ENCODE measurements around the gene LIPG. TPM values are rescaled to one million over a fixed set of nuclear protein-coding genes. Genes with fewer than 3 reads are reported as not detected.

Gene LIPG
- total and polyA plus RNA-seq, 4 donors, result 0.03 to 23.7 (median 4.7) TPM

GRCh38 chr18:49640741-49641140 lies 78.9 kb downstream of the LIPG start:
- WGBS, 2 donors, result 50 to 52% methylated on average over 6 of the region's 6 CpGs

GRCh38 chr18:49645196-49645595 lies 83.3 kb downstream of the LIPG start:
- no peaks in the 10 kb centered on the region for H3K4me1 ChIP-seq (ENCODE audit: control insufficient read depth in 1 of 2, insufficient read depth in 2 of 2, low read length in 2 of 2)
- 97 to 99% methylated on average over 3 of the region's 3 CpGs for WGBS, 2 donors
- H3K9me3 ChIP-seq (ENCODE audit: control insufficient read depth, low read length), result no peaks in the 10 kb centered on the region
- H3K27ac ChIP-seq (ENCODE audit: low read depth in 1 of 2, low read length in 2 of 2), result no peak overlapping the region
- no peaks in the 10 kb centered on the region for H3K27me3 ChIP-seq (ENCODE audit: control insufficient read depth in 1 of 2, insufficient read depth in 2 of 2, low read length in 1 of 2)
- DNase-seq (no peak), ATAC-seq (ENCODE audit: low FRiP score) (no peak)
- H3K36me3 ChIP-seq (ENCODE audit: control insufficient read depth in 1 of 2, insufficient read depth in 2 of 2, low read length in 1 of 2), result no peaks in the 10 kb centered on the region
- intact Hi-C loops (cut with DNase I), result no loop called here
- H3K4me3 ChIP-seq (ENCODE audit: low read length in 2 of 2), result no peak overlapping the region

More at GRCh38 chr18:49640741-49641140, 78.9 kb downstream of the LIPG start:
- no peak for ATAC-seq (ENCODE audit: low FRiP score)
- DNase-seq, result no peak
- Histone ChIP-seq H3K27ac (ENCODE audit: low read depth in 1 of 2, low read length in 2 of 2) (no peak overlapping the region), H3K36me3 (ENCODE audit: control insufficient read depth in 1 of 2, insufficient read depth in 2 of 2, low read length in 1 of 2) (no peaks in the 10 kb centered on the region), H3K4me3 (ENCODE audit: low read length in 2 of 2) (no peak overlapping the region), H3K4me1 (ENCODE audit: control insufficient read depth in 1 of 2, insufficient read depth in 2 of 2, low read length in 2 of 2) (no peaks in the 10 kb centered on the region), H3K27me3 (ENCODE audit: control insufficient read depth in 1 of 2, insufficient read depth in 2 of 2, low read length in 1 of 2) (no peaks in the 10 kb centered on the region), H3K9me3 (ENCODE audit: control insufficient read depth, low read length) (no peaks in the 10 kb centered on the region)
- intact Hi-C loops (cut with DNase I), result no loop called here

GRCh38 chr18:49645841-49646351 lies 84.0 kb downstream of the LIPG start:
- DNase-seq (peak in 1 of 2 donors; percentile 58), ATAC-seq (ENCODE audit: low FRiP score) (peak; percentile 85)
- Histone ChIP-seq H3K27ac (ENCODE audit: low read depth in 1 of 2, low read length in 2 of 2) (no peak overlapping the region), H3K4me3 (ENCODE audit: low read length in 2 of 2) (no peak overlapping the region), H3K9me3 (ENCODE audit: control insufficient read depth, low read length) (no peaks in the 10 kb centered on the region), H3K36me3 (ENCODE audit: control insufficient read depth in 1 of 2, insufficient read depth in 2 of 2, low read length in 1 of 2) (no peaks in the 10 kb centered on the region), H3K4me1 (ENCODE audit: control insufficient read depth in 1 of 2, insufficient read depth in 2 of 2, low read length in 2 of 2) (no peaks in the 10 kb centered on the region), H3K27me3 (ENCODE audit: control insufficient read depth in 1 of 2, insufficient read depth in 2 of 2, low read length in 1 of 2) (no peaks in the 10 kb centered on the region)
- 23 to 49% methylated on average over 10 of the region's 10 CpGs for WGBS, 2 donors
- intact Hi-C loops (cut with DNase I), result no loop called here

GRCh38 chr18:49646873-49647272 lies 85.0 kb downstream of the LIPG start:
- H3K27ac ChIP-seq (ENCODE audit: low read depth in 1 of 2, low read length in 2 of 2), result no peak overlapping the region
- H3K27me3 ChIP-seq (ENCODE audit: control insufficient read depth in 1 of 2, insufficient read depth in 2 of 2, low read length in 1 of 2), result no peaks in the 10 kb centered on the region
- H3K9me3 ChIP-seq (ENCODE audit: control insufficient read depth, low read length), result no peaks in the 10 kb centered on the region
- ATAC-seq (ENCODE audit: low FRiP score), result no peak
- 84 to 87% methylated on average over 3 of the region's 3 CpGs for WGBS, 2 donors
- H3K36me3 ChIP-seq (ENCODE audit: control insufficient read depth in 1 of 2, insufficient read depth in 2 of 2, low read length in 1 of 2), result no peaks in the 10 kb centered on the region
- H3K4me3 ChIP-seq (ENCODE audit: low read length in 2 of 2), result no peak overlapping the region
- no peak for DNase-seq
- H3K4me1 ChIP-seq (ENCODE audit: control insufficient read depth in 1 of 2, insufficient read depth in 2 of 2, low read length in 2 of 2), result no peaks in the 10 kb centered on the region
- intact Hi-C loops (cut with DNase I), result no loop called here

GRCh38 chr18:49647496-49648168 lies 85.8 kb downstream of the LIPG start:
- no peaks in the 10 kb centered on the region for H3K9me3 ChIP-seq (ENCODE audit: control insufficient read depth, low read length)
- H3K36me3 ChIP-seq (ENCODE audit: control insufficient read depth in 1 of 2, insufficient read depth in 2 of 2, low read length in 1 of 2), result no peaks in the 10 kb centered on the region
- H3K27me3 ChIP-seq (ENCODE audit: control insufficient read depth in 1 of 2, insufficient read depth in 2 of 2, low read length in 1 of 2), result no peaks in the 10 kb centered on the region
- DNase-seq (no peak), ATAC-seq (ENCODE audit: low FRiP score) (no peak)
- intact Hi-C loops (cut with DNase I), result no loop called here
- H3K4me1 ChIP-seq (ENCODE audit: control insufficient read depth in 1 of 2, insufficient read depth in 2 of 2, low read length in 2 of 2), result no peaks in the 10 kb centered on the region
- H3K27ac ChIP-seq (ENCODE audit: low read depth in 1 of 2, low read length in 2 of 2), result no peak overlapping the region
- WGBS, 2 donors, result 86 to 94% methylated on average over 8 of the region's 8 CpGs
- no peak overlapping the region for H3K4me3 ChIP-seq (ENCODE audit: low read length in 2 of 2)

GRCh38 chr18:49648326-49648725 lies 86.5 kb downstream of the LIPG start:
- Histone ChIP-seq H3K36me3 (ENCODE audit: control insufficient read depth in 1 of 2, insufficient read depth in 2 of 2, low read length in 1 of 2) (no peaks in the 10 kb centered on the region), H3K27ac (ENCODE audit: low read depth in 1 of 2, low read length in 2 of 2) (no peak overlapping the region), H3K27me3 (ENCODE audit: control insufficient read depth in 1 of 2, insufficient read depth in 2 of 2, low read length in 1 of 2) (no peaks in the 10 kb centered on the region), H3K4me3 (ENCODE audit: low read length in 2 of 2) (no peak overlapping the region), H3K9me3 (ENCODE audit: control insufficient read depth, low read length) (no peaks in the 10 kb centered on the region), H3K4me1 (ENCODE audit: control insufficient read depth in 1 of 2, insufficient read depth in 2 of 2, low read length in 2 of 2) (no peaks in the 10 kb centered on the region)
- DNase-seq (no peak), ATAC-seq (ENCODE audit: low FRiP score) (no peak)
- WGBS, 2 donors, result 86 to 93% methylated on average over 5 of the region's 5 CpGs
- intact Hi-C loops (cut with DNase I), result no loop called here

Other genes starting within 250 kb of the LIPG start
- 10 to 100 TPM; 81.5 to 83.3 TPM for gene DYM, start 101.4 kb upstream of the LIPG start, total RNA-seq
- gene DYM, start 101.4 kb upstream of the LIPG start, polyA plus RNA-seq, result 10 to 100 TPM; 14.1 to 16.6 TPM
- gene C18orf32, start 74.8 kb upstream of the LIPG start, total RNA-seq, result 10 to 100 TPM; 37.9 to 44.2 TPM
- gene C18orf32, start 74.8 kb upstream of the LIPG start, polyA plus RNA-seq, result 10 to 100 TPM; 45.3 to 53.3 TPM
- gene RPL17, start 69.6 kb upstream of the LIPG start, total RNA-seq, result 1,000 to 10,000 TPM; 1,134 to 1,294 TPM
- 1,000 to 10,000 TPM; 2,383 to 5,051 TPM for gene RPL17, start 69.6 kb upstream of the LIPG start, polyA plus RNA-seq

All from aorta (tissue), 5 donors.